Neuronal stem cell (in vitro differentiated cells): ENCODE results near the gene SLC25A44.

Experiments used
- DNase-seq: peaks from one replicate; pipeline ENCODE4 v3.0.0-alpha.2; 2013; ENCODE audit warnings: low spot score
- H2AFZ ChIP-seq: one replicate; pipeline ENCODE4 v1.6.1; 2013; ENCODE audit warnings: mild to moderate bottlenecking, low read length, inconsistent platforms
- H2AK5ac ChIP-seq: 2 replicates; pipeline ENCODE4 v1.6.1; 2013; ENCODE audit warnings: low read depth, mild to moderate bottlenecking, inconsistent platforms, low read length, moderate library complexity, mixed read lengths
- H2BK120ac ChIP-seq: 2 replicates; pipeline ENCODE4 v1.6.1; 2013; ENCODE audit warnings: low read depth, mild to moderate bottlenecking, inconsistent platforms, low read length, moderate library complexity, mixed read lengths
- H2BK12ac ChIP-seq: one replicate; pipeline ENCODE4 v1.6.1; 2013; ENCODE audit warnings: low read length, inconsistent platforms
- H2BK15ac ChIP-seq: 2 replicates; pipeline ENCODE4 v1.6.1; 2013; ENCODE audit warnings: mild to moderate bottlenecking, low read length, inconsistent platforms, mixed read lengths
- H2BK5ac ChIP-seq: one replicate; pipeline ENCODE4 v1.6.1; 2013; ENCODE audit warnings: inconsistent platforms, mild to moderate bottlenecking, low read length, moderate library complexity
- H3K14ac ChIP-seq: one replicate; pipeline ENCODE4 v1.6.1; 2013; ENCODE audit warnings: low read length, inconsistent platforms
- H3K18ac ChIP-seq: 2 replicates; pipeline ENCODE4 v1.6.1; 2013; ENCODE audit warnings: low read length, inconsistent platforms
- H3K23ac ChIP-seq: 2 replicates; pipeline ENCODE4 v1.6.1; 2013; ENCODE audit warnings: low read depth, mild to moderate bottlenecking, mixed read lengths, low read length, inconsistent platforms; ENCODE audit not compliant: poor library complexity
- H3K27ac ChIP-seq: replicated peaks from 3 replicates; pipeline ENCODE4 v1.5.1; 2013; ENCODE audit warnings: low read length, inconsistent platforms
- H3K27me3 ChIP-seq, 3 experiments: 2 replicates each; pipeline ENCODE4 v1.6.1; 2013; ENCODE audit warnings: low read length in 3 of 3, mild to moderate bottlenecking in 2 of 3, inconsistent platforms in 1 of 3, low read depth in 1 of 3, mixed read lengths in 1 of 3, moderate library complexity in 1 of 3; ENCODE audit not compliant: control insufficient read depth in 3 of 3, insufficient read depth in 3 of 3
- H3K36me3 ChIP-seq, 2 donors: replicated peaks in 1 of 2; 2 replicates each; pipeline ENCODE4 v1.6.1; 2013; ENCODE audit warnings: low read length in 2 of 2; ENCODE audit not compliant: control insufficient read depth in 2 of 2, insufficient read depth in 2 of 2
- H3K4ac ChIP-seq: 2 replicates; pipeline ENCODE4 v1.6.1; 2013; ENCODE audit warnings: inconsistent platforms, mild to moderate bottlenecking, low read length, moderate library complexity
- H3K4me1 ChIP-seq, 2 donors: 1 replicate in 1 of 2; 2 replicates in 1 of 2; pipeline ENCODE4 v1.6.1; 2013; ENCODE audit warnings: low read length in 2 of 2, low read depth in 1 of 2; ENCODE audit not compliant: control insufficient read depth in 2 of 2, insufficient read depth in 1 of 2
- H3K4me2 ChIP-seq: one replicate; pipeline ENCODE4 v1.6.1; 2013; ENCODE audit warnings: mild to moderate bottlenecking, low read length, inconsistent platforms; ENCODE audit not compliant: insufficient read depth, poor library complexity, severe bottlenecking
- H3K4me3 ChIP-seq, 2 donors: 2 replicates each; pipeline ENCODE4 v1.5.1; 2013; ENCODE audit warnings: low read length in 2 of 2, mild to moderate bottlenecking in 2 of 2, inconsistent platforms in 1 of 2, moderate library complexity in 1 of 2
- H3K79me1 ChIP-seq: one replicate; pipeline ENCODE4 v1.6.1; 2013; ENCODE audit warnings: low read depth, mild to moderate bottlenecking, inconsistent platforms, low read length, moderate library complexity
- H3K9ac ChIP-seq: one replicate; pipeline ENCODE4 v1.6.1; 2013; ENCODE audit warnings: mild to moderate bottlenecking, low read depth, low read length, inconsistent platforms; ENCODE audit not compliant: poor library complexity
- H3K9me3 ChIP-seq, 2 donors: replicated peaks in 1 of 2; 2 replicates each; pipeline versions ENCODE3 to v1.6.1; 2013; ENCODE audit warnings: low read length in 2 of 2, mild to moderate bottlenecking in 2 of 2, inconsistent platforms in 1 of 2, low read depth in 1 of 2, mixed read lengths in 1 of 2, moderate library complexity in 1 of 2; ENCODE audit not compliant: control insufficient read depth in 2 of 2, insufficient read depth in 1 of 2
- H4K8ac ChIP-seq: one replicate; pipeline ENCODE4 v1.6.1; 2013; ENCODE audit warnings: low read depth, mild to moderate bottlenecking, inconsistent platforms, low read length, moderate library complexity
- H4K91ac ChIP-seq: one replicate; pipeline ENCODE4 v1.6.1; 2013; ENCODE audit warnings: low read length, low read depth, mild to moderate bottlenecking, inconsistent platforms; ENCODE audit not compliant: poor library complexity
- WGBS, 2 donors: extraction: QIAGEN DNeasy Blood & Tissue Kit; methylation state at CpG; one replicate each; pipeline ENCODE4 v1.1.7; 2013; ENCODE audit warnings: missing lambda C conversion rate in 2 of 2, mixed read lengths in 1 of 2; ENCODE audit not compliant: insufficient read length in 2 of 2, insufficient replicate concordance in 1 of 2; ENCODE audit errors: extremely low coverage in 2 of 2; 5-methylcytosine and 5-hydroxymethylcytosine counted together

SLC25A44 gene

DNA sequence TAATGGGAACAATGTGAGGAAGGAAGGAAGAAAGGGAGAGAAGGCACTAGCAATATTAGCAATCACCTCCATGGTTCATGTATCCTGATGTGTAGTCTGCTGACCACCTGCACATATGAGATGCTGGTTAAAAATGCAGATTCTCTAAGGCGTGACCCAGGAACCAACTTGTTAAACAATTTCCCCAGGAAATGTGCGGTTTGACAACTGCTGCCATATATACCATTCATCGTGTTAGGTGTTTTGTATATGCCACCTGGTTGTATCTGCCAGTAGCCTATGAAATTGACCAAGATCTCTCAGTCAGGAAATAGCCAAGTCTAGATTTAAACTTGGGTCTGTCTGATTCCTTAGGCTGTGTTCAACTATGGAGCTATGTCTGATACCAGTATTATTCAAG, 36.4 kb upstream of the SLC25A44 start:
- Histone ChIP-seq H3K23ac (no peak overlapping the region), H2AFZ (no peak overlapping the region), H3K4ac (no peak overlapping the region), H3K27me3 (peaks cover 0 to 5% (median 0%) of the 10 kb centered on the region in 3 experiments), H2BK15ac (no peak overlapping the region), H3K18ac (no peak overlapping the region), H3K4me1 (peaks cover 12% of the 10 kb centered on the region in 2 donors), H2BK12ac (no peak overlapping the region), H3K9me3 (no peaks in the 10 kb centered on the region), H3K27ac (no peak overlapping the region), H3K36me3 (no peaks in the 10 kb centered on the region), H3K9ac (no peak overlapping the region), H4K8ac (no peak overlapping the region), H3K4me2 (no peak overlapping the region), H2BK5ac (no peak overlapping the region), H3K14ac (no peak overlapping the region), H2AK5ac (no peak overlapping the region), H3K79me1 (no peaks in the 10 kb centered on the region), H2BK120ac (no peak overlapping the region), H4K91ac (no peak overlapping the region), H3K4me3 (no peak overlapping the region)
- no CpG with 5 or more reads among the region's 3 CpGs for WGBS, 2 donors
- no peak for DNase-seq

GRCh38 chr1:156157966-156158365, 35.9 kb upstream of the SLC25A44 start:
- H2BK12ac ChIP-seq = peak overlapping the region; percentile 14
- H3K14ac ChIP-seq = no peak overlapping the region
- peaks cover 0 to 5% (median 0%) of the 10 kb centered on the region in 3 experiments for H3K27me3 ChIP-seq
- H3K36me3 ChIP-seq = no peaks in the 10 kb centered on the region
- no peak overlapping the region for H2BK5ac ChIP-seq
- H4K91ac ChIP-seq = no peak overlapping the region
- DNase-seq = no peak
- H2AFZ ChIP-seq = no peak overlapping the region
- H2BK15ac ChIP-seq = no peak overlapping the region
- H2BK120ac ChIP-seq = no peak overlapping the region
- H3K4me2 ChIP-seq = no peak overlapping the region
- H3K4ac ChIP-seq = no peak overlapping the region
- H4K8ac ChIP-seq = no peak overlapping the region
- no peaks in the 10 kb centered on the region for H3K79me1 ChIP-seq
- H3K18ac ChIP-seq = no peak overlapping the region
- no peaks in the 10 kb centered on the region for H3K9me3 ChIP-seq
- H3K23ac ChIP-seq = no peak overlapping the region
- no peak overlapping the region for H3K4me3 ChIP-seq
- no peak overlapping the region for H3K9ac ChIP-seq
- no peak overlapping the region for H3K27ac ChIP-seq
- H2AK5ac ChIP-seq = no peak overlapping the region
- H3K4me1 ChIP-seq = peaks cover 11 to 12% of the 10 kb centered on the region in 2 donors
- no CpG with 5 or more reads among the region's 5 CpGs for WGBS, 2 donors

- DNase-seq = no peak
- peak overlapping the region; percentile 97 for H3K18ac ChIP-seq
- peak overlapping the region; percentile 89 for H3K9ac ChIP-seq
- H3K27ac ChIP-seq = peak overlapping the region; percentile 59
- peak overlapping the region; percentile 68 for H4K8ac ChIP-seq
- H3K27me3 ChIP-seq = peaks cover 0 to 7% (median 0%) of the 10 kb centered on the region in 3 experiments
- peak overlapping the region; percentile 39 for H3K4ac ChIP-seq
- H2BK12ac ChIP-seq = no peak overlapping the region
- H3K4me1 ChIP-seq = peaks cover 11 to 12% of the 10 kb centered on the region in 2 donors
- no peak overlapping the region for H2BK5ac ChIP-seq
- H3K14ac ChIP-seq = no peak overlapping the region
- no peak overlapping the region for H3K23ac ChIP-seq
- no peaks in the 10 kb centered on the region for H3K36me3 ChIP-seq
- WGBS, 2 donors = no CpG with 5 or more reads among the region's 13 CpGs
- H2AK5ac ChIP-seq = peak overlapping the region; percentile 12
- peak overlapping the region; percentile 64 for H3K4me2 ChIP-seq
- no peak overlapping the region for H4K91ac ChIP-seq
- H2AFZ ChIP-seq = peak overlapping the region; percentile 96
- H3K79me1 ChIP-seq = no peaks in the 10 kb centered on the region
- peak overlapping the region; percentile 91 for H2BK15ac ChIP-seq
- H3K4me3 ChIP-seq = peak overlapping the region; percentile 44 to 81
- no peak overlapping the region for H2BK120ac ChIP-seq
- no peaks in the 10 kb centered on the region for H3K9me3 ChIP-seq
Measured at GRCh38 chr1:156160000-156160742, 33.7 kb upstream of the SLC25A44 start.

GRCh38 chr1:156160743-156161171, 33.1 kb upstream of the SLC25A44 start:
- H2BK120ac ChIP-seq = no peak overlapping the region
- H2AFZ ChIP-seq = peak overlapping the region; percentile 96
- H3K9me3 ChIP-seq = no peaks in the 10 kb centered on the region
- no peak overlapping the region for H4K8ac ChIP-seq
- peaks cover 0 to 7% (median 0%) of the 10 kb centered on the region in 3 experiments for H3K27me3 ChIP-seq
- H3K23ac ChIP-seq = peak overlapping the region; percentile 20
- H3K36me3 ChIP-seq = no peaks in the 10 kb centered on the region
- no peaks in the 10 kb centered on the region for H3K79me1 ChIP-seq
- H4K91ac ChIP-seq = no peak overlapping the region
- H3K4ac ChIP-seq = no peak overlapping the region
- no CpG with 5 or more reads among the region's 22 CpGs for WGBS, 2 donors
- no peak overlapping the region for H2BK12ac ChIP-seq
- H3K9ac ChIP-seq = peak overlapping the region; percentile 89
- peak overlapping the region; percentile 12 for H2AK5ac ChIP-seq
- H2BK15ac ChIP-seq = peak overlapping the region; percentile 94
- H3K14ac ChIP-seq = no peak overlapping the region
- peak overlapping the region; percentile 97 for H3K18ac ChIP-seq
- peak overlapping the region; percentile 64 for H3K4me2 ChIP-seq
- H3K4me1 ChIP-seq = peaks cover 11 to 12% of the 10 kb centered on the region in 2 donors
- peak overlapping the region; percentile 44 to 81 for H3K4me3 ChIP-seq
- no peak overlapping the region for H2BK5ac ChIP-seq
- H3K27ac ChIP-seq = peak overlapping the region; percentile 59
- peak; percentile 74 for DNase-seq
